Gastrocnemius medialis (tissue), 4 donors: Measurements from ENCODE around the gene MEIKIN.
"Not testable (repeated sequence)": the region's sequence is repeated elsewhere in the genome, so short reads cannot be mapped to it uniquely, and the experiment has no call there.

Experiments
- POLR2A ChIP-seq, 2 donors: fragments of 450-650 bp; IDR thresholded peaks; one replicate each; pipeline ENCODE4 v1.6.1; 2017; ENCODE audit warnings: antibody characterized with exemption in 2 of 2, mild to moderate bottlenecking in 2 of 2, moderate library complexity in 2 of 2
- TF ChIP-seq, protein P1 (sequence below), 5 experiments: fragments of 450-650 bp in 3 of 5; fragments of 200-600 bp in 2 of 5; sonication (generic) in 2 of 5; IDR thresholded peaks in 4 of 5; conservative IDR thresholded peaks in 1 of 5; 1 replicate in 4 of 5; 2 replicates in 1 of 5; pipeline ENCODE4 v1.5.1; 2016 to 2019; ENCODE audit warnings: antibody characterized with exemption in 5 of 5, mild to moderate bottlenecking in 3 of 5, moderate library complexity in 3 of 5

- TF ChIP-seq, protein P1, sequence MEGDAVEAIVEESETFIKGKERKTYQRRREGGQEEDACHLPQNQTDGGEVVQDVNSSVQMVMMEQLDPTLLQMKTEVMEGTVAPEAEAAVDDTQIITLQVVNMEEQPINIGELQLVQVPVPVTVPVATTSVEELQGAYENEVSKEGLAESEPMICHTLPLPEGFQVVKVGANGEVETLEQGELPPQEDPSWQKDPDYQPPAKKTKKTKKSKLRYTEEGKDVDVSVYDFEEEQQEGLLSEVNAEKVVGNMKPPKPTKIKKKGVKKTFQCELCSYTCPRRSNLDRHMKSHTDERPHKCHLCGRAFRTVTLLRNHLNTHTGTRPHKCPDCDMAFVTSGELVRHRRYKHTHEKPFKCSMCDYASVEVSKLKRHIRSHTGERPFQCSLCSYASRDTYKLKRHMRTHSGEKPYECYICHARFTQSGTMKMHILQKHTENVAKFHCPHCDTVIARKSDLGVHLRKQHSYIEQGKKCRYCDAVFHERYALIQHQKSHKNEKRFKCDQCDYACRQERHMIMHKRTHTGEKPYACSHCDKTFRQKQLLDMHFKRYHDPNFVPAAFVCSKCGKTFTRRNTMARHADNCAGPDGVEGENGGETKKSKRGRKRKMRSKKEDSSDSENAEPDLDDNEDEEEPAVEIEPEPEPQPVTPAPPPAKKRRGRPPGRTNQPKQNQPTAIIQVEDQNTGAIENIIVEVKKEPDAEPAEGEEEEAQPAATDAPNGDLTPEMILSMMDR (IDR thresholded peaks at IDR 0.05 in 4 of 5, conservative IDR thresholded peaks at IDR 0.05 in 1 of 5), result not testable (repeated sequence)
- TF ChIP-seq POLR2A (IDR thresholded peaks at IDR 0.05), result not testable (repeated sequence)
Measured at GRCh38 chr5:131871251-131871650, 74.2 kb downstream of the MEIKIN start.
